ENCODE data around the gene CNTN5.

The CNTN5 gene

GRCh38 chr11:99244613-99245012 lies 223.9 kb downstream of the CNTN5 start:
- no peaks in the 10 kb centered on the region for H3K36me3 ChIP-seq (ENCODE audit: low read depth)
- no peak for TF ChIP-seq CTCF (IDR thresholded peaks at IDR 0.05; ENCODE audit: poor library complexity, severe bottlenecking)
- DNase-seq (ENCODE audit: low spot score) (no peak), ATAC-seq (ENCODE audit: low read depth) (no peak)
- no peak overlapping the region for H3K27ac ChIP-seq (ENCODE audit: poor library complexity, severe bottlenecking)
- H3K4me1 ChIP-seq (ENCODE audit: insufficient read depth, poor library complexity, severe bottlenecking), result no peaks in the 10 kb centered on the region
- no peaks in the 10 kb centered on the region for H3K9me3 ChIP-seq (ENCODE audit: severe bottlenecking)
- no peak overlapping the region for H3K4me3 ChIP-seq (ENCODE audit: severe bottlenecking)
- no peaks in the 10 kb centered on the region for H3K27me3 ChIP-seq (ENCODE audit: insufficient read depth, poor library complexity, severe bottlenecking)

- DNase-seq (ENCODE audit: low spot score) (no peak), ATAC-seq (ENCODE audit: low read depth) (no peak)
- Histone ChIP-seq H3K4me3 (ENCODE audit: severe bottlenecking) (no peak overlapping the region), H3K4me1 (ENCODE audit: insufficient read depth, poor library complexity, severe bottlenecking) (no peaks in the 10 kb centered on the region), H3K36me3 (ENCODE audit: low read depth) (no peaks in the 10 kb centered on the region), H3K27me3 (ENCODE audit: insufficient read depth, poor library complexity, severe bottlenecking) (no peaks in the 10 kb centered on the region), H3K9me3 (ENCODE audit: severe bottlenecking) (no peaks in the 10 kb centered on the region), H3K27ac (ENCODE audit: poor library complexity, severe bottlenecking) (no peak overlapping the region)
- no peak for TF ChIP-seq CTCF (IDR thresholded peaks at IDR 0.05; ENCODE audit: poor library complexity, severe bottlenecking)
Observed at GRCh38 chr11:99246199-99246598, 225.4 kb downstream of the CNTN5 start.

GRCh38 chr11:99256614-99257013 lies 235.9 kb downstream of the CNTN5 start:
- H3K9me3 ChIP-seq (ENCODE audit: severe bottlenecking), result no peaks in the 10 kb centered on the region
- no peak for TF ChIP-seq CTCF (IDR thresholded peaks at IDR 0.05; ENCODE audit: poor library complexity, severe bottlenecking)
- no peaks in the 10 kb centered on the region for H3K4me1 ChIP-seq (ENCODE audit: insufficient read depth, poor library complexity, severe bottlenecking)
- no peaks in the 10 kb centered on the region for H3K36me3 ChIP-seq (ENCODE audit: low read depth)
- peaks cover 12% of the 10 kb centered on the region for H3K27me3 ChIP-seq (ENCODE audit: insufficient read depth, poor library complexity, severe bottlenecking)
- ATAC-seq (ENCODE audit: low read depth), result no peak
- H3K4me3 ChIP-seq (ENCODE audit: severe bottlenecking), result no peak overlapping the region
- no peak overlapping the region for H3K27ac ChIP-seq (ENCODE audit: poor library complexity, severe bottlenecking)
- DNase-seq (ENCODE audit: low spot score), result no peak

- H3K36me3 ChIP-seq (ENCODE audit: low read depth), result no peaks in the 10 kb centered on the region
- no peak overlapping the region for H3K4me3 ChIP-seq (ENCODE audit: severe bottlenecking)
- peaks cover 12% of the 10 kb centered on the region for H3K27me3 ChIP-seq (ENCODE audit: insufficient read depth, poor library complexity, severe bottlenecking)
- ATAC-seq (ENCODE audit: low read depth), result no peak
- H3K27ac ChIP-seq (ENCODE audit: poor library complexity, severe bottlenecking), result no peak overlapping the region
- no peak for DNase-seq (ENCODE audit: low spot score)
- no peaks in the 10 kb centered on the region for H3K4me1 ChIP-seq (ENCODE audit: insufficient read depth, poor library complexity, severe bottlenecking)
- TF ChIP-seq CTCF (IDR thresholded peaks at IDR 0.05; ENCODE audit: poor library complexity, severe bottlenecking), result no peak
- no peaks in the 10 kb centered on the region for H3K9me3 ChIP-seq (ENCODE audit: severe bottlenecking)
Observed at GRCh38 chr11:99257131-99257530, 236.4 kb downstream of the CNTN5 start.

- TF ChIP-seq CTCF (IDR thresholded peaks at IDR 0.05; ENCODE audit: poor library complexity, severe bottlenecking), result no peak
- Histone ChIP-seq H3K27ac (ENCODE audit: poor library complexity, severe bottlenecking) (no peak overlapping the region), H3K36me3 (ENCODE audit: low read depth) (no peaks in the 10 kb centered on the region), H3K4me1 (ENCODE audit: insufficient read depth, poor library complexity, severe bottlenecking) (no peaks in the 10 kb centered on the region), H3K27me3 (ENCODE audit: insufficient read depth, poor library complexity, severe bottlenecking) (peaks cover 12% of the 10 kb centered on the region), H3K4me3 (ENCODE audit: severe bottlenecking) (no peak overlapping the region), H3K9me3 (ENCODE audit: severe bottlenecking) (no peaks in the 10 kb centered on the region)
- DNase-seq (ENCODE audit: low spot score) (no peak), ATAC-seq (ENCODE audit: low read depth) (no peak)
Observed at GRCh38 chr11:99260696-99261095, 239.9 kb downstream of the CNTN5 start.
